HG03439 (cell line): ENCODE results near the gene RHOT1.
"Not testable (repeated sequence)": the region's sequence is repeated elsewhere in the genome, so short reads cannot be mapped to it uniquely, and the experiment has no call there.

Source experiments
- ATAC-seq: cut with Tn5 transposase; IDR thresholded peaks from one replicate; pipeline ENCODE4 v1.9.1; 2021; ENCODE audit warnings: mild to moderate bottlenecking, moderate library complexity; ENCODE audit not compliant: unreplicated experiment

The RHOT1 gene

GRCh38 chr17:32222621-32223020, 80.3 kb downstream of the RHOT1 start:
- no peak for ATAC-seq

GRCh38 chr17:32223703-32224102, 81.4 kb downstream of the RHOT1 start:
- ATAC-seq, result no peak

- ATAC-seq, result no peak
Observed at GRCh38 chr17:32226886-32227285, 84.6 kb downstream of the RHOT1 start.

DNA sequence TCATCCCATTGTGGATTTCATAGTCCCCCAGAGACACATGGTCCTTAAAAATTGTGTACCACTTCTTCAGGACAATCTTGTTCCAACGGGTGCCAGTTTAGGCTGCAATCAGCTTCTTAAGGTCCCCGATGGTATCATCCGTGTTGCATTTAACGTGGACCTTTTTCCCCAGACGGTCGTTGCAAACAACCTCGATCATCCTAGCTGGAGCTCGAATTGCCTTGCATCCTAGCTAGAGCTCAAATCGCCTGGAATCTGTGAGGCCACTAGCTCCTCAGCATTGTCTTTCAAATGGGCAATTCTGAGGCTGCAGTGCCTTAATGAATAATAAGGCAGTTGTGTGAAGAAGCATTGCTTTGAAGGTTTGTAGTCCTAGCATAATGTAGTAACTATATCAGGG, 85.6 kb downstream of the RHOT1 start:
- ATAC-seq, result no peak

DNA sequence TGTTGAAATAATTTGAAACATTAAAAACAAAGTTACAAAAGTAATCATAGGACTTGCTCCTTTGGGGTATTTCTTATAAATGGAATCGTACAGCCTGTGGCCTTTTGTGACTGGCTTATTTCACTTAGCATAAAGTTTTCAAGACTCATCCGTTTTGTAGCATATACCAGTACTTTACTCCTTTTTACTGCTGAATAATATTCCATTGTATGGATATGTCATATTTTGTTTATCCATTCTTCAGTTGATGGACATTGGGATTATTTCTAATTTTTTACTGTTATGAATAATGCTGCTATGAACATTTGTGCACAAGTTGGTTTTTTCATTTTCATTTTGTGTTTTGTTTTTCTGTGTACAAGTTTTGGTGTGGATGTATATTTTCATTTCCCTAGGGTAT, 93.3 kb downstream of the RHOT1 start:
- no peak for ATAC-seq

DNA sequence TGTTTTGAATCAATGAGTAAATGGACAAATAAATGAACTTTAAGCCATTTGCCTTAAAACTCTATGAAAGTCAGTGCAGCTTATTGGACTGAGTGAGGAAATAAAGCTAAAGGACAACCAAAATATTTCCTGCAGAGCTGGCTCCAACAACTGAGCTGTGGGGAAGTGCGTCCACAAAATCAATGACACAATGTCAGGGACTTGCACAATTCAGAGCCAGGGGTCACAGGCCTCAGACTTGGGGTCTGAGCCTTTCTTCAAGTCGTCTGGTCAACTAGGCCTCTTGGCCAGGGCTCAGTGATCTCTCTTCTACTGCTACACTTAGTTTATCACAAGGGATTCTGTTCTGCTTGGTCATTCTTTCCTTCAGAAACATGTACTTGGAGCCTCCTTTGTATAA, 97.2 kb downstream of the RHOT1 start:
- ATAC-seq, result no peak

GRCh38 chr17:32240750-32241149, 98.4 kb downstream of the RHOT1 start:
- ATAC-seq, result no peak

DNA sequence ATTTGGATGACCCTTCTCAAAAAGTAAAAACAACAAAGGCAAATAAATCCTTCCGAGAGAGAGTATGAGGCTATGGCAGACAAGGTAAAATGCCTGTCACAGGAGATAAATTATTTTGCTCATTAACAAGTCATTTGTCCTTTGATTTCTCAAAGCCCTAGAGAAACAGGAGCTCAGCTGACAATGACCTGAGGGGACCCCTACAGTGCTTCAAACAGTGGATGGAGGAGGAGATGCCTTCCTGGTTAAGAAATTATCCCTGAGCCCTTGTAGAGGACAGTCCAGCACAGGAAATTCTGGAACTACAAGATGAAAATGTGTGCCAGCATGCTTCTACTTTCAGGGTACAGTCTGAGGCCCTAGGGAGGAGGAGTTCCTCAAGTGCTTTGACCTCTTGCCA, 99.3 kb downstream of the RHOT1 start:
- no peak for ATAC-seq

DNA sequence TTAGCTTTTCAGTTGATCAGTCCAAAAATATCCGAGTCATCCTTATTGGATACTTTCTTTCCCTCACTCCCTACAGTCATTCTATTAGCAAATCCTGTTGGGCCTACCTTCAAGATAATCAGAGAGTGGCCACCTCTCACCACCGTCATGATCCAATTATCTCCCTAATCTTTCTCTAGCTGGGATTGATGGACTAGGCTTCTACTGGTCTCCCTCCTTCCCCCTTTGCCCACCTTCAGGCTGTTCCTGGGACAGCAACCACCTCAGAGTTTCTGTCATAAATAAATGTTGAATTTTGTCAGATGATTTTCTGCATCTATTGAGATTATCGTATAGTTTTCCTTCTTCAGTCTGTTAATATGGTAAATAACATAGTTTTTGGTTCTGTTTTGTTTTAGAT, 107.2 kb downstream of the RHOT1 start:
- no peak for ATAC-seq

DNA sequence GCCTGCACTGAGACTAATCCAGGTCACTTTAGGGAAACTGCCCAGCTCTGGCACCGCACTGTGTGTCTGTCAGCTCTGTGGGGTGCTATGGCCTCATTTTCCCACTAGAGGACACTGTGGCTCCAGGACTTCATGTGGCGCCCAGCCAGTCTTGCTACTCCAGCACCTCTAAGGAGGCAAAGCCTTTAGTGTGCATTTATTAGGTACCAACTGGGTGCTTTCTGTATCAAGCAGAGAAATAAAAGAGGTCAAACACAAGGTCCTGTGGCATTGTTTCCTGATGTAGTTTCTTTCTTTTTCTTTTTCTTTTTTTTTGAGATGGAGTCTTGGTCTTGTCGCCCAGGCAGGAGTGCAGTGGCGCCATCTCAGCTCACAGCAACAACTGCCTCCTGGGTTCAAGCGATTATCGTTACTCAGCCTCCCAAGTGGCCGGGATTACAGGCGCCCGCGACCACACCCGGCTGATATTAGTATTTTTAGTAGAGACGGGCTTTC, 110.9 kb downstream of the RHOT1 start:
- no peak for ATAC-seq

DNA sequence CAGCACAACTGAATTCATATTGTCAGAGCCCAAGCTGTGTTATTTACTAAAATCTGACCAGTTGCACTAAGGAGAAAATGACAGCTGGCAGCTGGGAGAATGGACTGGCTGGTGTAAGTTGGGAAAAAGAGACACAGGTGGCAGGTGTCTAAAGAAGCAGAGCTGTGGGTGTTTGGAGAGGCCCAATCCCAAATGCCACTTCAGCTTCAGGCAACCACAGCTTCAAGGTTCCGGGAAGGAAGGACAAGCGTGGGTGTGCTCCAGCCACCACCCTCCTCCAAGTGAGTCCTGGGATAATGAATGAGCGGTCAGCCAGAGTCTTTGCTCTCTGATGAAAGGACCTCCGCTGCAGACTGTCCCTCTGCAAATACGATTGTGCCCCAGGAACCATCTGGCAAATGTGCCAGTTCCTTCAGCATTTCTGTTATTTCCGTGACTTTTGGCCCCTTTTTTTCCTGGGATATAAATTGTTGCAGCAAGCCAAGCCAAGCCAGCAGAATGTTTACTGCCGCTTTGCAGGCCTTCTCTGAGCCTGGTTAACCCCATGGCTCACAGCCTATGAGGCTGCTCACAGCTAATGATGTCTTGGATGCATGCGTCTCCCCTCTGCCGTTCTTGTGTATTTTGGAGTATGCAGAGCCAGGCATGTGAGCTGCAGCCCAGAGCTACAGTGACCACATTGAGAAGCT, 113.9 kb downstream of the RHOT1 start:
- ATAC-seq, result no peak

DNA sequence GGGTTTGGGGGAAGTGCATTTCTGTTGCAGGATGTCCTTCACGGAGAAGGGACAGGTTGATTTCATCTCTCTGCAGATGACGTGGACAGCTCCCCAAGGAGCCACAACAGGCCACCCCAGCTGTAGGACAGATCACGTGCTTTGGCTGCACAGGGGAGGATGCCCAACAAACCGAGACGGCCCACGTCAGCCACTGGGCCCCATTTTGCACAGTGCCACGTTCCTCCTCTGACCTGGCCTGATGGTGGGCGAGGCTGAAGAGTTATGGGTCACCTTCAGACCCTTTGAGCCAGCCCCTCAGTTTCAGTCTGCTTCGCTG, 114.4 kb downstream of the RHOT1 start:
- no peak for ATAC-seq

DNA sequence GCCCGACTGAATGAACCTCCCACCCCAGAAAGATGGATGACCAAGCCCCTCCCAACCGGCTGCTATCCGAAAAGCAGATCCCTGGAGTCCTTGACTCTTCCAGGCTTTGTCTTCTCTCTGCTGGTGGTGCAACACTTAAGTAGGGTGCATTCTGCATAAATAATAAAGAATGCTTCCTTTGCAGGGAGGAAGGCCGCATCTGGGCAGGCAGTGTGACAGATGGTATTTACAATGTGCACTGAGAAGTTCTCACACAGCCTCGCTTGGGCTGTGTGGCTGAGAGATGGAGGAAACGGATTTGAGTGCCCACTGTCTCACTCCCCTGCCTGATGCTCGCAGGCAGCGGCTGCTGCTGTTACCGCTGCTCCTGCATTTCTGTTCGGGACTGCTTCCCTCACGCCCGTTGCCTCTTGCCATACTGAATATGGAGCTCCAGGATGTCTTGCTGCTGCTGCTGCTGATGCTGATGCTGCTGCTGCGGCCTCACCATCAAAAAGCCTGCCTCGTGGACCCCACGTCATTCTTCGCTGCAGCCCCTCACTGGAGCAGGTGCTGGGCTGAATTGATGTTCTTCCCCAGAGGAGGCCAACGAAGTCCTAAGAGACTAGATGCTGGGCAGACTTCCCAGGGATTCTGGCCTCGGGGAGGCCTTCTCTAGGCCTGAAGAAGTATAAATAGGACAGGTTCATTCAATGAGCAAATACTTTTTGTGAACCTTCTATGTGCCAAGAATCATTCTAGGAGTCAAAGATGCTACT, 116.3 kb downstream of the RHOT1 start:
- ATAC-seq, result no peak

- ATAC-seq, result no peak
Observed at GRCh38 chr17:32259586-32259985, 117.3 kb downstream of the RHOT1 start.

DNA sequence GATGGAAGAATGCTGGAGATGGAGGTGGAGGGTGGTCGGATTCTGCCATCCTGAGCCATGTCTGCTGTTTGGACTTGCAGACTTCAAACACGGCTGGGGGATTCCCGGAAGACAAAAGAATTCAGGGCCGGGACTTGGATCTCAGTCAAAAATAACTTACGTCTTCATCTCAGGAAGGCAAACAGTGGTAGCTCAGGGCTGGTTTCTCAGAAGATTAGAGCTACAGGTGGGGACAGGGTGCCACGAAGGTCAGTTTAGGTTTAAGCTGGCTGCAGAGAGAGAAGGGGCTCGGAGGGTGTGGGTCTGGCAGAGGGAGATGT, 119.1 kb downstream of the RHOT1 start:
- no peak for ATAC-seq

DNA sequence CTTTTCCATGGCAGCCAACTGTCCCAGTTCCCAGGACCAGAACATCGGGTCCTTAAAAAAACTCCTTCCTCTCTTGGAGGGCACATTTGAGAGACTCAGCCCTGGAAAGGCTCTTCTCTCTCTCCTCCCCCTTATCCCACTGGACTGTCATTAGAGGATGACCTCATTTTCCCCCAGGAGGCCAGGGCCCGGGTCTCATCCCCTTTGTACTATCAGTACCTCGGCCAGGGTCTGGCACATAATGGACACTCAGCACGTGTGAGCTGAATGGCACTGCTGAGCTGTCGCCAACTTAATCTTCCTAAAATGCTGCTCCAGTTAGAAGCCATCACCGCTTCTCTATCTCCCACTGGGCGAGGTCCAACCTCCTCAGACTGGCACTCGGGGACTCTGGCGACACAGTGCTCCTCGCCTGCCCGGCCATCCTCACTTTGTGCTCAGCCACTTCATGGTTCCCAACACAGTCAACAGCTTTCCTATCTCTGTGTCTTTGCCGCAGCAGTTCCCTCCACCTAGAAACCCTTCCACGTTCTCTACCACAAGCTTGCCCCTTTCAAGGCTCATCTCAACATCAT, 119.7 kb downstream of the RHOT1 start:
- no peak for ATAC-seq

GRCh38 chr17:32263515-32263914, 121.2 kb downstream of the RHOT1 start:
- ATAC-seq, result not testable (repeated sequence)

GRCh38 chr17:32264140-32264799, 122.0 kb downstream of the RHOT1 start:
- ATAC-seq, result no peak

DNA sequence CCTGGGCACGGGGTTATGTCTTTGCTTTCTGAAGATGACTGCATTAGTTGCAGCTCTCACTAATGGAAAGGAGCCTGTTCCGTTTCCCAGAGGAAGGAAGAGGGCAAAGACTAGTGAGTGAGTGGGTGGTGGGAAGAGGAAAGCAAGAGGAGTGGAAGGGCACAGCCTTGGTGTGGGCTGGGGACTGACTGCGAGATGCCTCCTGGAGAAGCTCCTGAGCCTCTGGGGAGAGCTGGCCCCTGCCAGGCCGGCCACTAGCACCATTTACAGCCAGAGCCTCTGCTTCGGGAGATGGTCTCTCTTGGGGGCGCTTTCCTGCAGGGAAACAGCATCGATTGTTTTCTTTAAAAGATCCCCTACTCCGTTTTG, 122.5 kb downstream of the RHOT1 start:
- no peak for ATAC-seq

DNA sequence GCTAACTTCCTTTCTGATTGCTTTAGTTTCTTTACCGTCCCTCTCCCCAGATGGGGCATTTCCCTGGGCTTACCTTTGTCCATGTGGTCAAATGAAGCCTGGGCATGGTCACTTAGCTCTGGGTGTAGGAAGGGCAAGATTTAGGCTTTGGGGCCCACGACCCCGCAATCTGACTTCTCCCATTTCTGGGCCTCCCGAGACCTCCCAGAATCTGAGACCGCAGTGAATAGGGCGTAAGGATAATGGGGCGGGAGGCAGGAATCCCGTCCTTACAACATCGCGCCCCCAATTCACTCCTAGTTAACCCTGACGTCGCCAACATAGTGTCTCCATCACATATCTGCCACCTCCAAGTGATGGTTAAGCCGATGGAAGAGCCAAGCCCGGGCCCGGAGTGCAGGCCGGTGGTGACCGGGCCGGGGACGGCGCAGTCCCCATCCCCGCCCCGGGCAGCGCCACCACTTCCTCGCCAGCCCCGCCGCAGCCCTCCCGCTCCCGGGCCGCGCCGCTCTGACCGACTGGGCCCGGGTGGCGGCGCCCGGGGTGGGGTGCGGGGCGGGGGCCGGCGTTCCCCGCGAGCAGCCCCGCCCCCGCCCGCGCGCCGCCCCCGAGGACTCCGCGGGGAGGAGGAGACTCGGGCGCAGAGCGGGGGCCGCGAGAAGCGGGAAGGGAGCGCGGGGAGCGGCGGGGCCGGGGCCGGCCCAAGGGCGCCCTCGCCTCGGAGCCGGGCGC, 123.1 kb downstream of the RHOT1 start, which contains the start of gene RHBDL3:
Gene RHBDL3 (plus strand): TSS at position 641 of the 732 bp plus-strand sequence. CDS start 358 bp downstream, outside the sequence.
- ATAC-seq, result no peak

DNA sequence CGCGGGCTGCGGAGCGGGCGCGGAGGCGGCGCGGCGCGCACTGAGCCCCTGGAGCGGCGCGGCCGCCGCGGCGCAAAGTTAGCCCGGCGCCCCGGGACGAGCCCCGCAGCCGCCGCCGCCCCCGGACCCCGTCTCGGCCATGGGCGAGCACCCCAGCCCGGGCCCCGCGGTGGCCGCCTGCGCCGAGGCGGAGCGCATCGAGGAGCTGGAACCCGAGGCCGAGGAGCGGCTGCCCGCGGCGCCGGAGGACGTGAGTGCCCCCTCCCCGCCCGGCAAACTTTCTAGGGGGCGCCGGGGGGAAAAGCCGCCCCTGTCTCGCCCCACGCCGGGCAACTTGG, 123.7 kb downstream of the RHOT1 start:
- ATAC-seq, result no peak
